GM18909 (cell line): ENCODE data around the gene CLCA4.

Experiments used
- ATAC-seq: cut with Tn5 transposase; IDR thresholded peaks from one replicate; pipeline ENCODE4 v1.9.1; 2021; ENCODE audit warnings: mild to moderate bottlenecking; ENCODE audit not compliant: unreplicated experiment, poor library complexity

CLCA4 gene

GRCh38 chr1:86527306-86527705 is 19.6 kb upstream of the CLCA4 start:
- ATAC-seq: no peak

- ATAC-seq: no peak
Measured at GRCh38 chr1:86530211-86530845, 16.6 kb upstream of the CLCA4 start.

GRCh38 chr1:86537928-86538695 is 8.8 kb upstream of the CLCA4 start:
- ATAC-seq: no peak

- ATAC-seq: no peak
Measured at GRCh38 chr1:86538775-86539174, 8.1 kb upstream of the CLCA4 start.

GRCh38 chr1:86541859-86542258 is 5.0 kb upstream of the CLCA4 start:
- ATAC-seq: no peak

DNA sequence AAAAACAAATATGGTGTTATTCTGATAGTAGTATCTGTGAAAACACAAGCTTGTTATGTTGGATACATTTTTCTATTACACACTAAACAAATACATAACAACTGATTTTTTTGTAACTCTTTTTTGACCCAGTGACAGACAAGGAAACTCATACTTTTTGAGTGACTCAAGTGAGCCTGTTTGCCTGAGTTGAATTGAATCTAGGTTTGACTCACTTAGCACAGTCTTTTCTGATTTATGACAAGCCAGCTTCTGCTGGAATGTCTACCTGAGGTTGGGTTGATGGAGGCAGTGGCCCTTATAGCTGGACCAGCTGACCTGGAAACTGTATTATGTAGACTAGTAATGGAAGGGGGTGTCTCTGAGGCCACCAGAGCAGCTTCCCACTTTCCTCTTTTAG is 4.2 kb upstream of the CLCA4 start:
- ATAC-seq: no peak

DNA sequence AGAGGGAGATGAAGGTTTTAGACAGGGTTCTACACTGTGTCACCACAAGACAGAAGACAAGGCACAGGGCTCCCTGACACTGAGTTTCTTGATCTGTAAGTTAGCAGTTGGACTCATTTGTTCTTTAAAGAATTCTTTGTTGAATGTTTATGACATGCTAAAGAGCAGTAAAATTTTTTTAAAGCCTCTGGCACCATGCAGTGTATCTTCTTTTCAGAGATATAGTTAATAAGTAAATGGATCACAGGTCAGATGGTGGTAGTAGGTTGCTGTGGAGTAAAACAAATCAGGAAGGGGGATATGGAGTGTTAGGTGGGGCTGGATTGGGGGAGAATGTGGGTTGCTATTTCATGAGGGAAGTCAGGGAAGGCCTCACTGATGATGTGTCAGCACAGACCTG is 2.0 kb downstream of the CLCA4 start:
- no peak for ATAC-seq

DNA sequence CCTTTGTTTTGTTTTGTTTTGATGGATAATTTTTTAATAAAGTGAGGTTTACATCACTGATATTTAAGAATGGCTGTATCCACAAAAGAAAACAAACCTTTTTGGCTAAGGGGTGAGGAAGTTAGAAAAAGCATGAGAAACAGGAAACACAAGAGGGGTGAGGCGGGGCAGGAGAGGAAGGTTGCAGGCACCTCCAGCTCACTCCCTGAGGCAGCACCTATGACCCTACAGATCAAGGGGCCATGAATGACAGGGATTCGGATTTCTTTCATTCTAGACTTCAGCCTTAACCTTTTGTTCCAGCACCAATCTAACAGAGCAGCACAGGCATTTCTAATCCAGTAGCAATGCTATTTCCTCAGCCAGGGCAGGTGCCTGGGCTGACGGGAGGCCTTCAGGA is 4.4 kb downstream of the CLCA4 start:
- ATAC-seq: no peak

DNA sequence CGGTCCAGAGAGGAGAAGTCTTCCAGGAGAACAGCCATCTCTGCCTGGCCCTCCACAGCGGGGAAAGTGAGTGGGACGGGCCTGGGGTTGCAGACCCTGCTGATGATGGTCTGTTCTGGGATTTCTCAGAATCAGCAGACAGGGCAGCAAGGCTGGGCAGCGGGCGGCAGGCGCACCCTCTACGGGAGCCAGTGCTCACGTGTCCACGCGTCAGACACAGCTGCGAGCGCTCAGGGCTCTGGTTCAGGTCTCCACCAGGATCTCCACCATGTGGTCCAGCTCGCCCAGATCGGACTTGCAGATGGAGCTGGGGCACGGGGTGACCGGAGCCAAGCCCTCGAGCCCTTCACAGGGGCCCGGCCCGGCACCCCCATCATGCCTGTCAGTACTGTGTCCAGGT is 5.5 kb downstream of the CLCA4 start:
- ATAC-seq: no peak

DNA sequence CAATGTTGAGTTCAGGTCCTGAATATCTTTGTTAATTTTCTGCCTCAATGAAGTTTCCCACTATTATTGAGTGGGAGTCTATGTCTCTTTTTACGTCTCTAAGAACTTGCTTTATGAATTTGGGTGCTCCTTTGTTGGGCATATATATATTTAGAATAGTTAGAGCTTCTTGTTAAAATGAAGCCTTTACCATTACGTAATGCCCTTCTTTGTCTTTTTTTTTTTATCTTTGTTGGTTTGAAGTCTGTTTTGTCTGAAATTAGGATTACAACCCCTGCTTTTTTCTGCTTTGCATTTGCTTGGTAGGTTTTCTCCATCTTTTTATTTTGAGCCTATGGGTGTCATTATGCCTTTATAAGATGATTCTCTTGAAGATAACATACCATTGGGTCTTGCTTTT is 10.9 kb downstream of the CLCA4 start:
- no peak for ATAC-seq

GRCh38 chr1:86563849-86564248 is 17.0 kb downstream of the CLCA4 start:
- no peak for ATAC-seq

DNA sequence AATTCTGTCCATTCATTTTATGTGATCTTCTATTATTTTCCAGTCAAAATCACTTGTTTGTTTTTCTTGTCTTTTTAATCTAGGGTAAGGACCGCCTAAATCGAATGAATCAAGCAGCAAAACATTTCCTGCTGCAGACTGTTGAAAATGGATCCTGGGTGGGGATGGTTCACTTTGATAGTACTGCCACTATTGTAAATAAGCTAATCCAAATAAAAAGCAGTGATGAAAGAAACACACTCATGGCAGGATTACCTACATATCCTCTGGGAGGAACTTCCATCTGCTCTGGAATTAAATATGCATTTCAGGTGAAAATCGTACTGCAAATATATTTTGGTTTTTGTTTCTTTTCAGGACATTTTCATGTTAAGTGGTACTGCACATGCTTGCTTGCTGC is 20.5 kb downstream of the CLCA4 start:
- ATAC-seq: no peak

DNA sequence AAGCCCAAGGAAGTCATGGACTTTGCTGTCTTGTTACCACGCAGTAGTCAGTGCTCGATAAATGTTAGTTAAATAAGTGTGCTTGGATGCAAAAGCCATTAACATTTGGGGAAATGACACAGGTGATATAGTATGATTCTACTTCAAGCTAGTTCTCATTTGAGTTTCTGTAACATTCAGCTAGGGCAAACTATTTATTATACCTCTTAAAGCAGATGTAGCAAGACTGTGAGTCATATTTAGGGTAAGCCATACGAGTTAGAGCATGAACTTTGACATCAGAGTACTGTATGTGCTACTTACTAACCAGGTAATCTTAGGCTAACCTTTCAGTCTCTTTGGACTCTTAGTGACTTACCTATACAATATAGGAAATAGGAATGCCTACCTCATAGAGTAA is 21.0 kb downstream of the CLCA4 start:
- no peak for ATAC-seq

- no peak for ATAC-seq
Measured at GRCh38 chr1:86573763-86574484, 27.0 kb downstream of the CLCA4 start.

DNA sequence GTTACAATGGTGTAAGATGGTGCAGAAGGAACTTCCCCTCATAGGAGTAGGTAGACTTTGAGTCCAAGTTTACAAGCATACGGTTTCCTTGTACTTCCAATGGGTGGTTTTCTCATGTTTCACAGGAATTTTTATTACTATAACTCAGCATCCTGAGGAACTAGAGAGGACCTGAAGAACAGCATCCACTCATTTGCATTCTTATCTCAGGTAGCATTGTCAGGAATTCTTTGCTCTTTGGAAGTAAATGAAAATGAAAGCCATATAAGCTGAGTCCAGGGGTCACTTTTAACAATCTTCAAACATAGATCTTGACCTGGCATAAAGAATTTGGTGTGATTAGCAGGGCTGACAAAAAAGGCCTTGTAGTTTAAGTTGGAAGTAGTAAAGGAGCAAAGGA is 34.4 kb downstream of the CLCA4 start:
- ATAC-seq: no peak

DNA sequence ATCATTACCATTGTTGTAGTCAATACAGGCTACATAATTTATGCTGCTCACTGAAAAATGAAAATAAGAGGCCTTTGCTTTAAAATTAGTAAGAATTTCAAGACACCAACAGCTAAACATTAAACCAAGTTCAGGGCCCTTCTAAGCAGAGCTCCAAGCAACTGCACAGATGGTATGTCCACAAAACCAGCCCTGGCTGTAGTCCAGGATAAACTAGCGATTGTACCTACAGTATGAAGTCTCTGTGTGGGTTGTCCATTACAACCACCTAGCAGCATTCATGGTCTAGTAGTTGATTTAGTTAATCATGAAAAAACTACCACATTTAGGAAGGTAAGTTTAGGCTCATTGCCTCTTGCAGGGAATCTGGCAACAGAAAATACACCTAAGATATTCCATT is 35.3 kb downstream of the CLCA4 start:
- no peak for ATAC-seq

GRCh38 chr1:86583032-86583431 is 36.2 kb downstream of the CLCA4 start:
- ATAC-seq: no peak

DNA sequence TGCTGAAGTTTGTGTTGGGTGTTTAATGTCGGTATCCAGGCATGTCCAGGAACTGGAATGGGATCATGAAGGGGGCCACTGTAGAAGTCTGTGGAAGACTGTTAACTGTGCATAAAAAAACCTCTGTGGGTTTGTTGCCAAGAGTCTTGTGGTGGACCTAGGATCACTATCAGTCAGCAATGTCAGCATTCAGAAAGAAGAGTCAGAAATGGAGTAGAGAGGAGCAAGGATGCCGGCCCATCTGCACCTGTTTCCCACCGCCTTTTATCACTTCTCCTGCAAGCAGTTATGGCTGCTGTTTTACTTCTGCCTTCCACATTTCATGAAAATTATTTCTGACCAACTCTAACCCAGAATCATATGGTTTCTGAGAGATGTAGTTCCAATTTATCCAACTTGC is 36.7 kb downstream of the CLCA4 start:
- no peak for ATAC-seq

DNA sequence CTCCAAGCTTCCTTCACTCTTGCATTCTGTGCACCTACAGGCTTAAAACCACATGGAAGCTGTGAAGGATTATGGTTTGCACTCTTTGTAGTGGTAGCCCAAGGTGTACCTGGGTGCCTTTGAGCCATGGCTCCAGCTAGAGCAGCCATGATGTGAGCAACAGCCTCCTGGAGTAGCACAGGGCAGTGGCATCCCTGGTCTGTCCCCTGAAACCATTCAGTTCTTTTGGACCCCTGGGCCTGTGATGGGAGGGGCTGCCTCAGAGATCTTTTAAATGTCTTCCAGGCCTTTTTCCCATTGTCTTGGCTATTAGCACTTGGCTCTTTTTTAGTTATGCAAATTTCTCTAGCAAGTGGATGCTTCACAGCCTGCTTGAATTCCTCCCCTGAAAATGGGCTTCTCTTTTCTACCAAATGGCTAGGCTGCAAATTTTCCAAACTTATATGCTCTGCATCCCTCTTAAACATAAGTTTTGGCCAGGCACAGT is 47.4 kb downstream of the CLCA4 start:
- ATAC-seq: no peak

- no peak for ATAC-seq
Measured at GRCh38 chr1:86596224-86596623, 49.3 kb downstream of the CLCA4 start.

DNA sequence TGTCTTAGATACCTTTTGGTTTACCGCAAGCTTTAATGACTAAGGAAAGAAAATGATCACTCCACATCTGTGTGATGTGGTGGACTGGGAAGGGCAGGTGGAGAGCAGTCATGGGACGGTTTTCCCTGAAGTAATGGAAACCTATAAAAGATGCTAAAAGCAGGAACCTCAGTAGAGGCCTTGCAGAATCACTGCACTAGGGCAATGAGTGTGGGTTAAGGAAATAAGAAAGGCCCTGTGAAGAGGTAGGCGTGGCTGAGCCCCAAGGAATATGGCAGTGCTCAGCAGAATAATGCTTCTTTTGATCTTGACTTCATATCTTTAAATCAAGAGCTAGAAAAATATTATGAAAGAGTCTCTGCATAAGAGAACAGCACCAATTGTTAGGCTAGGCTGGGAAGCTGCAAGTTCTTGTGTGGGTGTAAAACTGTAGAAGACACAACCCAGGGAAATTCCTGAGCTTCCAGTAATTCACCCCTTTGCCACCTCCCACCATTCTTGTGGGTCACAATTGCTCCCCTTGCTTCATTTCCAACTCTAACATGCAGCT is 49.9 kb downstream of the CLCA4 start:
- ATAC-seq: no peak
